Neural crest cell (in vitro differentiated cells): ENCODE results near the gene LAPTM5. TPM values are rescaled to one million over a fixed set of nuclear protein-coding genes. Genes with fewer than 3 reads are reported as not detected.

ENCODE experiments used
- DNase-seq: peaks from one replicate; pipeline ENCODE4 v3.0.0; 2021; ENCODE audit warnings: low read depth, mixed read lengths, low spot score
- H3K27ac Mint-ChIP-seq: one replicate; pipeline ENCODE4 v1.8.0; 2021; ENCODE audit warnings: mild to moderate bottlenecking, mixed read lengths; ENCODE audit not compliant: unreplicated experiment
- H3K27me3 Mint-ChIP-seq: 2 replicates; pipeline ENCODE4 v1.8.0; 2021; ENCODE audit warnings: low read depth, mild to moderate bottlenecking, mixed read lengths
- H3K36me3 Mint-ChIP-seq: 2 replicates; pipeline ENCODE4 v1.8.0; 2021; ENCODE audit warnings: low read depth, mild to moderate bottlenecking, mixed read lengths
- H3K4me1 Mint-ChIP-seq: 2 replicates; pipeline ENCODE4 v1.8.0; 2021; ENCODE audit warnings: mixed read lengths
- H3K4me3 Mint-ChIP-seq: one replicate; pipeline ENCODE4 v1.8.0; 2021; ENCODE audit warnings: mild to moderate bottlenecking, mixed read lengths
- H3K9me3 Mint-ChIP-seq: 2 replicates; pipeline ENCODE4 v1.8.0; 2021; ENCODE audit warnings: mixed read lengths
- CTCF ChIP-seq: fragments of 200-600 bp; sonication (generic); conservative IDR thresholded peaks from 2 replicates; pipeline ENCODE4 v1.5.0; 2021; ENCODE audit warnings: antibody characterized with exemption, mild to moderate bottlenecking
- total RNA-seq: library from RNA; stranded (reverse); gene quantifications from 2 replicates; pipeline ENCODE4 v1.2.1, GENCODE V29; 2021

Gene LAPTM5
- total RNA-seq, 1 donor from 2014 or later = 1.5 TPM

GRCh38 chr1:30751830-30752650 lies 5.5 kb downstream of the LAPTM5 start:
- H3K36me3 Mint-ChIP-seq = no peaks in the 10 kb centered on the region
- H3K27me3 Mint-ChIP-seq = no peaks in the 10 kb centered on the region
- H3K27ac Mint-ChIP-seq = no peak overlapping the region
- no peak for TF ChIP-seq CTCF
- no peak overlapping the region for H3K4me3 Mint-ChIP-seq
- H3K4me1 Mint-ChIP-seq = peaks cover 39% of the 10 kb centered on the region
- no peaks in the 10 kb centered on the region for H3K9me3 Mint-ChIP-seq
- no peak for DNase-seq

- TF ChIP-seq CTCF = no peak
- Mint-ChIP-seq H3K36me3 (no peaks in the 10 kb centered on the region), H3K27me3 (no peaks in the 10 kb centered on the region), H3K4me3 (no peak overlapping the region), H3K9me3 (no peaks in the 10 kb centered on the region), H3K27ac (no peak overlapping the region), H3K4me1 (peaks cover 40% of the 10 kb centered on the region)
- DNase-seq = no peak
These were observed 6.8 kb downstream of the LAPTM5 start for GRCh38 chr1:30750731-30751291.

- Mint-ChIP-seq H3K36me3 (no peaks in the 10 kb centered on the region), H3K4me1 (peaks cover 33% of the 10 kb centered on the region), H3K27me3 (no peaks in the 10 kb centered on the region), H3K27ac (peak overlapping the region; percentile 62), H3K4me3 (no peak overlapping the region), H3K9me3 (no peaks in the 10 kb centered on the region)
- no peak for TF ChIP-seq CTCF
- no peak for DNase-seq
These were observed 7.6 kb downstream of the LAPTM5 start for GRCh38 chr1:30749691-30750583.

GRCh38 chr1:30748699-30749401 lies 8.7 kb downstream of the LAPTM5 start:
- no peaks in the 10 kb centered on the region for H3K36me3 Mint-ChIP-seq
- peak overlapping the region; percentile 98 for H3K27ac Mint-ChIP-seq
- no peaks in the 10 kb centered on the region for H3K27me3 Mint-ChIP-seq
- H3K9me3 Mint-ChIP-seq = no peaks in the 10 kb centered on the region
- no peak for TF ChIP-seq CTCF
- DNase-seq = no peak
- peaks cover 34% of the 10 kb centered on the region for H3K4me1 Mint-ChIP-seq
- H3K4me3 Mint-ChIP-seq = no peak overlapping the region

GRCh38 chr1:30748098-30748698 lies 9.4 kb downstream of the LAPTM5 start:
- H3K36me3 Mint-ChIP-seq = no peaks in the 10 kb centered on the region
- H3K9me3 Mint-ChIP-seq = no peaks in the 10 kb centered on the region
- peak overlapping the region; percentile 84 for H3K27ac Mint-ChIP-seq
- no peak for TF ChIP-seq CTCF
- H3K4me3 Mint-ChIP-seq = no peak overlapping the region
- H3K4me1 Mint-ChIP-seq = peaks cover 34% of the 10 kb centered on the region
- DNase-seq = no peak
- no peaks in the 10 kb centered on the region for H3K27me3 Mint-ChIP-seq
